Trophoblast cell (in vitro differentiated cells and primary cell): ENCODE measurements around the gene METAP2.

Source experiments
- DNase-seq, 2 donors: peaks; one replicate each; pipeline ENCODE4 v3.0.0-alpha.2; 2016
- H2AFZ ChIP-seq: 2 replicates; pipeline ENCODE4 v1.6.1; 2013; ENCODE audit warnings: low read length, moderate library complexity, mild to moderate bottlenecking; ENCODE audit not compliant: insufficient read depth, poor library complexity
- H2AK5ac ChIP-seq: 2 replicates; pipeline ENCODE4 v1.6.1; 2013; ENCODE audit warnings: mild to moderate bottlenecking, low read length
- H2BK120ac ChIP-seq: 2 replicates; pipeline ENCODE4 v1.6.1; 2013; ENCODE audit warnings: low read length, mild to moderate bottlenecking, moderate library complexity; ENCODE audit not compliant: insufficient read depth, poor library complexity
- H2BK12ac ChIP-seq: 2 replicates; pipeline ENCODE4 v1.6.1; 2013; ENCODE audit warnings: mild to moderate bottlenecking, low read length, moderate library complexity
- H2BK5ac ChIP-seq: 2 replicates; pipeline ENCODE4 v1.6.1; 2013; ENCODE audit warnings: low read length, low read depth, moderate library complexity, mild to moderate bottlenecking; ENCODE audit not compliant: poor library complexity
- H3K14ac ChIP-seq: 2 replicates; pipeline ENCODE4 v1.6.1; 2013; ENCODE audit warnings: mild to moderate bottlenecking, low read length
- H3K18ac ChIP-seq: 2 replicates; pipeline ENCODE4 v1.6.1; 2013; ENCODE audit warnings: mild to moderate bottlenecking, low read length
- H3K23ac ChIP-seq: 2 replicates; pipeline ENCODE4 v1.6.1; 2013; ENCODE audit warnings: low read length
- H3K27ac ChIP-seq: 2 replicates; pipeline ENCODE4 v1.5.1; 2013; ENCODE audit warnings: low read depth, mild to moderate bottlenecking, inconsistent platforms, low read length, moderate library complexity
- H3K27me3 ChIP-seq: 2 replicates; pipeline ENCODE4 v1.6.1; 2013; ENCODE audit warnings: inconsistent platforms, mild to moderate bottlenecking, low read length, moderate library complexity; ENCODE audit not compliant: insufficient read depth
- H3K36me3 ChIP-seq, 2 experiments: 1 replicate in 1 of 2; 2 replicates in 1 of 2; pipeline ENCODE4 v1.6.1; 2013; ENCODE audit warnings: low read length in 2 of 2, mild to moderate bottlenecking in 2 of 2, moderate library complexity in 1 of 2; ENCODE audit not compliant: insufficient read depth in 2 of 2, control insufficient read depth in 1 of 2
- H3K4ac ChIP-seq: 2 replicates; pipeline ENCODE4 v1.6.1; 2013; ENCODE audit warnings: low read depth, mild to moderate bottlenecking, low read length, moderate library complexity
- H3K4me1 ChIP-seq, 2 experiments: 1 replicate in 1 of 2; 2 replicates in 1 of 2; pipeline ENCODE4 v1.6.1; 2013; ENCODE audit warnings: low read length in 2 of 2, mild to moderate bottlenecking in 2 of 2, moderate library complexity in 1 of 2; ENCODE audit not compliant: insufficient read depth in 2 of 2, control insufficient read depth in 1 of 2
- H3K4me2 ChIP-seq: 2 replicates; pipeline ENCODE4 v1.6.1; 2013; ENCODE audit warnings: inconsistent platforms, mild to moderate bottlenecking, low read length, moderate library complexity
- H3K4me3 ChIP-seq: 2 replicates; pipeline ENCODE4 v1.5.1; 2013; ENCODE audit warnings: mild to moderate bottlenecking, low read depth, low read length, inconsistent platforms
- H3K79me1 ChIP-seq: one replicate; pipeline ENCODE4 v1.6.1; 2013; ENCODE audit warnings: low read length
- H3K79me2 ChIP-seq: 2 replicates; pipeline ENCODE4 v1.6.1; 2013; ENCODE audit warnings: low read length, mild to moderate bottlenecking; ENCODE audit not compliant: control insufficient read depth, insufficient read depth, poor library complexity
- H3K9ac ChIP-seq: 2 replicates; pipeline ENCODE4 v1.6.1; 2013; ENCODE audit warnings: mild to moderate bottlenecking, low read length
- H3K9me3 ChIP-seq: 2 replicates; pipeline ENCODE4 v1.6.1; 2013; ENCODE audit warnings: low read depth, mild to moderate bottlenecking, control low read depth, inconsistent platforms, low read length; ENCODE audit not compliant: insufficient read depth
- H4K12ac ChIP-seq: 2 replicates; pipeline ENCODE4 v1.6.1; 2013; ENCODE audit warnings: low read depth, mild to moderate bottlenecking, low read length, moderate library complexity
- H4K8ac ChIP-seq: 2 replicates; pipeline ENCODE4 v1.6.1; 2013; ENCODE audit warnings: low read depth, mild to moderate bottlenecking, low read length, moderate library complexity
- H4K91ac ChIP-seq: one replicate; pipeline ENCODE4 v1.6.1; 2013; ENCODE audit warnings: low read depth, mild to moderate bottlenecking, low read length, moderate library complexity
- WGBS: extraction: QIAGEN DNeasy Blood & Tissue Kit; methylation state at CpG from one replicate; pipeline ENCODE4 v1.1.7; 2013; ENCODE audit warnings: missing lambda C conversion rate; ENCODE audit not compliant: insufficient read length, insufficient coverage; ENCODE audit errors: extremely low coverage; 5-methylcytosine and 5-hydroxymethylcytosine counted together

METAP2 gene

GRCh38 chr12:95435355-95435754 lies 38.6 kb upstream of the METAP2 start:
- no peak overlapping the region for H2BK5ac ChIP-seq
- no peaks in the 10 kb centered on the region for H3K79me1 ChIP-seq
- H3K27me3 ChIP-seq: no peaks in the 10 kb centered on the region
- no peak overlapping the region for H2BK12ac ChIP-seq
- H3K9me3 ChIP-seq: no peaks in the 10 kb centered on the region
- no peak overlapping the region for H3K23ac ChIP-seq
- H3K79me2 ChIP-seq: no peaks in the 10 kb centered on the region
- no peak overlapping the region for H3K4ac ChIP-seq
- no peak overlapping the region for H4K8ac ChIP-seq
- H3K4me3 ChIP-seq: no peak overlapping the region
- no peak overlapping the region for H3K9ac ChIP-seq
- no peaks in the 10 kb centered on the region for H3K4me1 ChIP-seq
- no peak overlapping the region for H2BK120ac ChIP-seq
- H3K4me2 ChIP-seq: no peak overlapping the region
- H3K36me3 ChIP-seq: no peaks in the 10 kb centered on the region
- DNase-seq: no peak
- WGBS: no CpG with 5 or more reads among the region's 3 CpGs
- no peak overlapping the region for H3K27ac ChIP-seq
- no peak overlapping the region for H4K12ac ChIP-seq
- no peak overlapping the region for H2AK5ac ChIP-seq
- no peak overlapping the region for H4K91ac ChIP-seq
- no peak overlapping the region for H3K14ac ChIP-seq
- H3K18ac ChIP-seq: no peak overlapping the region
- no peak overlapping the region for H2AFZ ChIP-seq

GRCh38 chr12:95437565-95437964 lies 36.4 kb upstream of the METAP2 start:
- H3K4ac ChIP-seq: no peak overlapping the region
- no peak overlapping the region for H2BK12ac ChIP-seq
- no peak overlapping the region for H3K9ac ChIP-seq
- no peak overlapping the region for H3K27ac ChIP-seq
- no peak overlapping the region for H3K4me3 ChIP-seq
- H3K79me2 ChIP-seq: no peaks in the 10 kb centered on the region
- H3K23ac ChIP-seq: no peak overlapping the region
- no peak overlapping the region for H3K14ac ChIP-seq
- no CpG with 5 or more reads among the region's 2 CpGs for WGBS
- DNase-seq: no peak
- no peaks in the 10 kb centered on the region for H3K4me1 ChIP-seq
- H2AK5ac ChIP-seq: no peak overlapping the region
- no peak overlapping the region for H4K8ac ChIP-seq
- H3K9me3 ChIP-seq: no peaks in the 10 kb centered on the region
- no peak overlapping the region for H3K18ac ChIP-seq
- H3K4me2 ChIP-seq: no peak overlapping the region
- no peak overlapping the region for H4K12ac ChIP-seq
- no peak overlapping the region for H2BK120ac ChIP-seq
- H2AFZ ChIP-seq: no peak overlapping the region
- H3K79me1 ChIP-seq: no peaks in the 10 kb centered on the region
- H3K27me3 ChIP-seq: no peaks in the 10 kb centered on the region
- no peak overlapping the region for H4K91ac ChIP-seq
- H2BK5ac ChIP-seq: no peak overlapping the region
- H3K36me3 ChIP-seq: no peaks in the 10 kb centered on the region

- no peak overlapping the region for H2BK12ac ChIP-seq
- no peak for DNase-seq
- no peak overlapping the region for H2BK120ac ChIP-seq
- H2AK5ac ChIP-seq: no peak overlapping the region
- no peak overlapping the region for H3K9ac ChIP-seq
- no peaks in the 10 kb centered on the region for H3K36me3 ChIP-seq
- H3K18ac ChIP-seq: no peak overlapping the region
- H3K14ac ChIP-seq: no peak overlapping the region
- no peak overlapping the region for H2AFZ ChIP-seq
- no peak overlapping the region for H3K4me3 ChIP-seq
- H3K79me1 ChIP-seq: no peaks in the 10 kb centered on the region
- H3K4ac ChIP-seq: no peak overlapping the region
- no peaks in the 10 kb centered on the region for H3K27me3 ChIP-seq
- no peak overlapping the region for H3K4me2 ChIP-seq
- no peaks in the 10 kb centered on the region for H3K79me2 ChIP-seq
- no CpG with 5 or more reads among the region's 9 CpGs for WGBS
- H3K4me1 ChIP-seq: no peaks in the 10 kb centered on the region
- H4K12ac ChIP-seq: no peak overlapping the region
- no peak overlapping the region for H3K27ac ChIP-seq
- H2BK5ac ChIP-seq: no peak overlapping the region
- H4K8ac ChIP-seq: no peak overlapping the region
- no peak overlapping the region for H3K23ac ChIP-seq
- no peaks in the 10 kb centered on the region for H3K9me3 ChIP-seq
- H4K91ac ChIP-seq: no peak overlapping the region
Observed at GRCh38 chr12:95439461-95440230, 34.3 kb upstream of the METAP2 start.

- H3K18ac ChIP-seq: no peak overlapping the region
- WGBS: no CpG with 5 or more reads among the region's 3 CpGs
Observed at GRCh38 chr12:95440401-95440800, 33.6 kb upstream of the METAP2 start.

More at GRCh38 chr12:95440401-95440800, 33.6 kb upstream of the METAP2 start:
- Histone ChIP-seq H3K79me1 (no peaks in the 10 kb centered on the region), H3K4me2 (no peak overlapping the region), H2BK12ac (no peak overlapping the region), H3K27me3 (no peaks in the 10 kb centered on the region), H3K36me3 (no peaks in the 10 kb centered on the region), H2BK120ac (no peak overlapping the region), H3K9ac (no peak overlapping the region), H4K12ac (no peak overlapping the region), H2AK5ac (no peak overlapping the region), H3K9me3 (no peaks in the 10 kb centered on the region), H3K23ac (no peak overlapping the region), H2AFZ (no peak overlapping the region), H3K4me1 (no peaks in the 10 kb centered on the region), H3K14ac (no peak overlapping the region), H4K91ac (no peak overlapping the region), H3K4me3 (no peak overlapping the region), H3K27ac (no peak overlapping the region), H3K4ac (no peak overlapping the region), H3K79me2 (no peaks in the 10 kb centered on the region), H2BK5ac (no peak overlapping the region), H4K8ac (no peak overlapping the region)
- no peak for DNase-seq
